Measurements from ENCODE around the gene HELZ. TPM values are rescaled to one million over a fixed set of nuclear protein-coding genes. Genes with fewer than 3 reads are reported as not detected.
A peak's percentile ranks its signal among the peaks of the same experiment; 100 is the strongest.

The HELZ gene
- total RNA-seq, 1 donor from 2014 or later, result 72.5 TPM

DNA sequence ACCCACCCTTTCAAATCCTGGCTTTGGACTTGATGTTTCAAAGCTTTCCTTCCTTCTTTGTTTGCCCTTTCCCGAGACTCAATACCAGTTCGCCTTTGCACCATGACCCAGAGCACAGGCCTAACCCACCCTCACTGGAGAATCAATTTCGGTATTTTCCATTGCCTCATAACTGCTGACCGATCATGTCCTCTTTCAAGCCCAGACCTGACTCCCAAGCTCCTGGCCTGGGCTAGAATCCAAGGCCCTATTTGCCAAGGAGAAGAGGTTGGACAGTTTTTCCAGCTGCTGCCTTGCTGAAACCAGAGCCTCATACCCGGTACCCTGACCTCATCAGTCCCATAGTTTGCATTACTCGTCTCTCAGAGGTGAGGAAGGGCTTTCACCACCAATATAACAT is 35.3 kb upstream of the HELZ start:
- ATAC-seq, result no peak
- Histone ChIP-seq H3K4me1 (no peaks in the 10 kb centered on the region), H3K4me3 (no peak overlapping the region), H3K9me3 (no peaks in the 10 kb centered on the region), H3K27me3 (no peaks in the 10 kb centered on the region), H3K36me3 (no peaks in the 10 kb centered on the region), H3K27ac (no peak overlapping the region)
- intact Hi-C loops (cut with DNase I), result no loop called here
- TF ChIP-seq, protein P1, sequence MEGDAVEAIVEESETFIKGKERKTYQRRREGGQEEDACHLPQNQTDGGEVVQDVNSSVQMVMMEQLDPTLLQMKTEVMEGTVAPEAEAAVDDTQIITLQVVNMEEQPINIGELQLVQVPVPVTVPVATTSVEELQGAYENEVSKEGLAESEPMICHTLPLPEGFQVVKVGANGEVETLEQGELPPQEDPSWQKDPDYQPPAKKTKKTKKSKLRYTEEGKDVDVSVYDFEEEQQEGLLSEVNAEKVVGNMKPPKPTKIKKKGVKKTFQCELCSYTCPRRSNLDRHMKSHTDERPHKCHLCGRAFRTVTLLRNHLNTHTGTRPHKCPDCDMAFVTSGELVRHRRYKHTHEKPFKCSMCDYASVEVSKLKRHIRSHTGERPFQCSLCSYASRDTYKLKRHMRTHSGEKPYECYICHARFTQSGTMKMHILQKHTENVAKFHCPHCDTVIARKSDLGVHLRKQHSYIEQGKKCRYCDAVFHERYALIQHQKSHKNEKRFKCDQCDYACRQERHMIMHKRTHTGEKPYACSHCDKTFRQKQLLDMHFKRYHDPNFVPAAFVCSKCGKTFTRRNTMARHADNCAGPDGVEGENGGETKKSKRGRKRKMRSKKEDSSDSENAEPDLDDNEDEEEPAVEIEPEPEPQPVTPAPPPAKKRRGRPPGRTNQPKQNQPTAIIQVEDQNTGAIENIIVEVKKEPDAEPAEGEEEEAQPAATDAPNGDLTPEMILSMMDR (IDR thresholded peaks at IDR 0.05), result no peak
- DNase-seq, result no peak

DNA sequence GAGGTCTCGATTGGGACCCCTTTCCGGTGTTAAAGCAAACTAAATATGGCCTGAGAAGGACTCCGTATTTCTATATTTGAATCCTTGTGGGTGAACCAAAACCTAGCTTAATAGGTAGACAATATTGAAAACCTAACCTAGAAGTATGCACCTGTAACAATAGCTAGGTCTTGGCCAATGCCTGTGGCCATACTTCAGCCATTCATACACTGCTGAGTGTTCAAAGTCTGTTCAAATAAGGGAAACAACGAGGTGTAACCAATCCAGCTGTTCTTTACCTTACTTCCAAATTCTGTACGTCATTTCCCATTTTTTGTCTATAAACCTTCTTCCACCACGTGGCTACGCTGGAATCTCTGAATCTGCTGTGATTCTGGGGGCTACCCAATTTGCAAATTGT is 34.1 kb upstream of the HELZ start:
- H3K27me3 ChIP-seq, result no peaks in the 10 kb centered on the region
- ATAC-seq (no peak), DNase-seq (no peak)
- H3K36me3 ChIP-seq, result no peaks in the 10 kb centered on the region
- no peaks in the 10 kb centered on the region for H3K4me1 ChIP-seq
- no peaks in the 10 kb centered on the region for H3K9me3 ChIP-seq
- intact Hi-C loops (cut with DNase I), result no loop called here
- TF ChIP-seq, protein P1 (IDR thresholded peaks at IDR 0.05), result no peak
- no peak overlapping the region for H3K27ac ChIP-seq
- H3K4me3 ChIP-seq, result no peak overlapping the region

DNA sequence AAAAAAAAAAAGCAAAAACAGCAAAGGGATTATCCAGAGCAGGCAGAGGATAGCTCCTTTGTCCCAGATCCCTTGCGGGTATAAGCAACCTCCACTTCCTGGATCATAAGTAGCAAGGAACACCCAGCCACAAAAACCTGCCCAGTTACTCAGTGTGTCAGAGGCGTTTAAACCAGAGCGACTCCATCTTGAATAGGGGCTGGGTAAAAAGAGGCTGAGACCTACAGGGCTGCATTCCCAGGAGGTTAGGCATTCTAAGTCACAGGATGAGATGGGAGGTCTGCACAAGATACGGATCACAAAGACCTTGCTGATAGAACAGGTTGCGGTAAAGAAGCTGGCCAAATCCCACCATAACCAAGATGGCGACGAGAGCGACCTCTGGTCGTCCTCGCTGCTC is 33.4 kb upstream of the HELZ start:
- H3K4me3 ChIP-seq, result no peak overlapping the region
- intact Hi-C loops (cut with DNase I), result no loop called here
- H3K9me3 ChIP-seq, result no peaks in the 10 kb centered on the region
- H3K27me3 ChIP-seq, result no peaks in the 10 kb centered on the region
- no peak overlapping the region for H3K27ac ChIP-seq
- H3K36me3 ChIP-seq, result no peaks in the 10 kb centered on the region
- DNase-seq, result no peak
- no peak for ATAC-seq
- TF ChIP-seq, protein P1 (IDR thresholded peaks at IDR 0.05), result no peak
- H3K4me1 ChIP-seq, result no peaks in the 10 kb centered on the region

- DNase-seq (no peak), ATAC-seq (no peak)
- no peaks in the 10 kb centered on the region for H3K36me3 ChIP-seq
- H3K27ac ChIP-seq, result no peak overlapping the region
- H3K4me1 ChIP-seq, result no peaks in the 10 kb centered on the region
- H3K9me3 ChIP-seq, result no peaks in the 10 kb centered on the region
- no peak overlapping the region for H3K4me3 ChIP-seq
- TF ChIP-seq, protein P1 (IDR thresholded peaks at IDR 0.05), result peak; percentile 9
- H3K27me3 ChIP-seq, result no peaks in the 10 kb centered on the region
- intact Hi-C loops (cut with DNase I), result no loop called here
Measured at GRCh38 chr17:67276075-67276474, 31.1 kb upstream of the HELZ start.

DNA sequence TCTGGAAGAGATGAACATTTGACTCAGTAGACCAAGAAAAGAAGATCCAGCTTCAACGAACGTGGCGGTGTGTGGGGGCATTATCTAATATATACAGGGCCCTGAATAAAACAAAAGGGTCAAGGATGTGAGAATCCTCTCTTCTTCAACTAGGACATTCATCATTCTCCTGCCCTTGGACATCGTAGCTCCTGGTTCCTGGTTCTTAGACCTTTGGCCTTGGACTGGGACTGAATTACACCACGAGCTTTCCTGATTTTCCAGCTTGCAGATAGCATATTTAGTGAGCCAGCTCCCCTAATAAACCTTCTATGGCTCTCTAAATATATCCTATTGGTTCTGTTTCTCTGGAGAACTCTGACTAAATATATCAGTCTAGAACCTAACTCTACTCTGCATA is 29.5 kb upstream of the HELZ start:
- intact Hi-C loops (cut with DNase I), result no loop called here
- H3K36me3 ChIP-seq, result no peaks in the 10 kb centered on the region
- H3K9me3 ChIP-seq, result no peaks in the 10 kb centered on the region
- ATAC-seq (no peak), DNase-seq (no peak)
- H3K27me3 ChIP-seq, result no peaks in the 10 kb centered on the region
- no peak overlapping the region for H3K4me3 ChIP-seq
- H3K4me1 ChIP-seq, result no peaks in the 10 kb centered on the region
- TF ChIP-seq, protein P1 (IDR thresholded peaks at IDR 0.05), result no peak
- H3K27ac ChIP-seq, result no peak overlapping the region

DNA sequence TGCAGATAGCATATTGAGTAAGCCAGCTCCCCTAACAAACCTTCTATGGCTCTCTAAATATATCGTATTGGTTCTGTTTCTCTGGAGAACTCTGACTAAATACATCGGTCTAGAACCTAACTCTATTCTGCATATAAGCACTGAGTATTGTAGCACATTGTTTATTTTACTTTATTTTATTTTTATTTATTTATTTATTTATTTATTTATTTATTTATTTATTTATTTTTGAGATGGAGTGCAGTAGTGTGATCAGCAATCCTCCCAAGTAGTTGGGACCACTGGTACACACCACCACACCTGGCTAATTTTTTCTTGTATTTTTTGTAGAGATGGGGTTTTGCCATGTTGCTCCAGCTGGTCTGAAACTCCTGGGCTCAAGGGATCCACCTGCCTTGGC is 28.9 kb upstream of the HELZ start:
- Histone ChIP-seq H3K4me1 (no peaks in the 10 kb centered on the region), H3K27me3 (no peaks in the 10 kb centered on the region), H3K27ac (no peak overlapping the region), H3K9me3 (no peaks in the 10 kb centered on the region), H3K36me3 (no peaks in the 10 kb centered on the region), H3K4me3 (no peak overlapping the region)
- TF ChIP-seq, protein P1 (IDR thresholded peaks at IDR 0.05), result no peak
- DNase-seq (no peak), ATAC-seq (no peak)
- intact Hi-C loops (cut with DNase I), result no loop called here

Data from upper lobe of right lung (tissue), 1 donor.